ENCODE data around the gene TNFSF8. TPM values are rescaled to one million over a fixed set of nuclear protein-coding genes. Genes with fewer than 3 reads are reported as not detected.

TNFSF8 gene
- total RNA-seq, 1 donor from 2014 or later = not detected

DNA sequence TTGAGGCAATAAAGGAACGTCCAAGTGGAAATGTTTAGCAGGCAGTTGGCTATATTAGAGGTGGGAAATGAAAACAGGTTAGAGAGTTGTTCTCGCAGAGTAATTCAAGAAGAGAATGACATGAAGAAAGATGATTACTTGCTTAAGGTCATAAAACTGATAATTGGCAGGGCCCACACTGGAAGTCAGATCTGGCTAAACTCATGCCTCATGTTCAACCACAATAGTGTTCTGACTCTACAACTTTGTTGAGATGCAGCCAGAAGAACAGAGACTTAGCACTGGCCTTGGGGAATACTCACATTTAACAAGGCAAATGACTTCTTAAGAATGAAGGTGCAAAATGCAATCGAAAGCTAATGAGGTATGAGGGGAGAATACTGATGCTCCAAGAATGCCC is 27.2 kb upstream of the TNFSF8 start:
- no peaks in the 10 kb centered on the region for H3K4me1 Mint-ChIP-seq (ENCODE audit: low read depth)
- no peaks in the 10 kb centered on the region for H3K27me3 Mint-ChIP-seq
- TF ChIP-seq, protein P1, sequence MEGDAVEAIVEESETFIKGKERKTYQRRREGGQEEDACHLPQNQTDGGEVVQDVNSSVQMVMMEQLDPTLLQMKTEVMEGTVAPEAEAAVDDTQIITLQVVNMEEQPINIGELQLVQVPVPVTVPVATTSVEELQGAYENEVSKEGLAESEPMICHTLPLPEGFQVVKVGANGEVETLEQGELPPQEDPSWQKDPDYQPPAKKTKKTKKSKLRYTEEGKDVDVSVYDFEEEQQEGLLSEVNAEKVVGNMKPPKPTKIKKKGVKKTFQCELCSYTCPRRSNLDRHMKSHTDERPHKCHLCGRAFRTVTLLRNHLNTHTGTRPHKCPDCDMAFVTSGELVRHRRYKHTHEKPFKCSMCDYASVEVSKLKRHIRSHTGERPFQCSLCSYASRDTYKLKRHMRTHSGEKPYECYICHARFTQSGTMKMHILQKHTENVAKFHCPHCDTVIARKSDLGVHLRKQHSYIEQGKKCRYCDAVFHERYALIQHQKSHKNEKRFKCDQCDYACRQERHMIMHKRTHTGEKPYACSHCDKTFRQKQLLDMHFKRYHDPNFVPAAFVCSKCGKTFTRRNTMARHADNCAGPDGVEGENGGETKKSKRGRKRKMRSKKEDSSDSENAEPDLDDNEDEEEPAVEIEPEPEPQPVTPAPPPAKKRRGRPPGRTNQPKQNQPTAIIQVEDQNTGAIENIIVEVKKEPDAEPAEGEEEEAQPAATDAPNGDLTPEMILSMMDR (IDR thresholded peaks at IDR 0.05; ENCODE audit: unreplicated experiment) = no peak
- H3K9me3 Mint-ChIP-seq (ENCODE audit: low read depth) = peaks cover 31% of the 10 kb centered on the region
- peaks cover 1% of the 10 kb centered on the region for H3K36me3 Mint-ChIP-seq (ENCODE audit: insufficient read depth)
- H3K4me3 Mint-ChIP-seq (ENCODE audit: low read depth) = no peak overlapping the region
- no peak for DNase-seq (ENCODE audit: low spot score, unreplicated experiment)
- H3K27ac Mint-ChIP-seq = no peak overlapping the region

DNA sequence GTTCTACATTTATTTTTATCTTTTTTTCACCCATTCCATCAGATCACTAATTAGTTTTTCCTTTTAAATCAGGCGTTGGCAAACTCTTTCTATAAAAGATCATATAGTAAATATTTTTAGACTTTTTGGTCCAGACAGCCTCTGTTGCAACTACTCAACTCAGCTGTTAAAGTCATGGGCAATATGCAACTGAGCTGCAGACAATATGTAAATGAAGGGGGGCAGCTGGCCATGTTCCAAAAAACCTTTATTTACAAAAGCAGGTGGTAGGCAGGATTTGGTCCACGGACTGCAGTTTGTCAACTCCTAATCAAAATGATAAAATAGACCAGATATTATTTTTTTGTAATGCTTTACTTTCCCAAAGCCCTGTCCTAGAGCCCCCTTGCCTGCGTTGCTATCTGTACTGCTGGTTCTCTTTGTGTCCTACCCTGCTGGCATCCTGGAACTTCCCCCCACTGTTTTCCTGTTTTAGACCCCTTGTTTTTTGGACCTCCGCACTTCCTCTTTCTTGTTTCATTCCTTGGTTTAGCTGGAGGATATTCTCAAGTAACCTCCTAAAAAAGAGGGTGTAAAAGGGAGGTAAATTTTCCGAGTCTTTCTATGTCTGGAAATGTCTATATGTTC is 24.7 kb upstream of the TNFSF8 start:
- no peak for DNase-seq (ENCODE audit: low spot score, unreplicated experiment)
- no peaks in the 10 kb centered on the region for H3K4me1 Mint-ChIP-seq (ENCODE audit: low read depth)
- no peaks in the 10 kb centered on the region for H3K36me3 Mint-ChIP-seq (ENCODE audit: insufficient read depth)
- H3K27ac Mint-ChIP-seq = no peak overlapping the region
- TF ChIP-seq, protein P1 (IDR thresholded peaks at IDR 0.05; ENCODE audit: unreplicated experiment) = no peak
- H3K4me3 Mint-ChIP-seq (ENCODE audit: low read depth) = no peak overlapping the region
- no peaks in the 10 kb centered on the region for H3K27me3 Mint-ChIP-seq
- H3K9me3 Mint-ChIP-seq (ENCODE audit: low read depth) = peaks cover 11% of the 10 kb centered on the region

DNA sequence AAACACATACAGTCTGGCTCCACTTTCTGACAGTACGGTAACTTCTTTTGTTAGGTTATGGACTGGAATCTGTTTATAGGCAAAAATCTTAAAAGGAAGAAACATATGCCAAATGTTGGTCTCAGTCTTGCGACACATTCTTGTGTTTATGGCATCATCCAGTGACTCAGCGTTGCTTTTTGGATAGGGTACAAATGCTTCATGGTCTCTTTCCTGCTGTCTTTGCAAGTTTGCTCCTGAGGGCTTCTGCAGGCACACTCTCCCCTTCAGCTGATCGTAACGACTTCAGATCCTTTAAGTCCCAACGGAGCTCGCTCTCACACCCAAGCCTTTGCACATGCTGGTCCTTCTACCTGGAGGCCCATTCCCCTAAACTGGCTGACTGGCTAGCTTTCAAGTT is 23.6 kb upstream of the TNFSF8 start:
- H3K27ac Mint-ChIP-seq = no peak overlapping the region
- peaks cover 1% of the 10 kb centered on the region for H3K9me3 Mint-ChIP-seq (ENCODE audit: low read depth)
- no peaks in the 10 kb centered on the region for H3K4me1 Mint-ChIP-seq (ENCODE audit: low read depth)
- H3K4me3 Mint-ChIP-seq (ENCODE audit: low read depth) = no peak overlapping the region
- TF ChIP-seq, protein P1 (IDR thresholded peaks at IDR 0.05; ENCODE audit: unreplicated experiment) = no peak
- H3K36me3 Mint-ChIP-seq (ENCODE audit: insufficient read depth) = no peaks in the 10 kb centered on the region
- no peaks in the 10 kb centered on the region for H3K27me3 Mint-ChIP-seq
- no peak for DNase-seq (ENCODE audit: low spot score, unreplicated experiment)

DNA sequence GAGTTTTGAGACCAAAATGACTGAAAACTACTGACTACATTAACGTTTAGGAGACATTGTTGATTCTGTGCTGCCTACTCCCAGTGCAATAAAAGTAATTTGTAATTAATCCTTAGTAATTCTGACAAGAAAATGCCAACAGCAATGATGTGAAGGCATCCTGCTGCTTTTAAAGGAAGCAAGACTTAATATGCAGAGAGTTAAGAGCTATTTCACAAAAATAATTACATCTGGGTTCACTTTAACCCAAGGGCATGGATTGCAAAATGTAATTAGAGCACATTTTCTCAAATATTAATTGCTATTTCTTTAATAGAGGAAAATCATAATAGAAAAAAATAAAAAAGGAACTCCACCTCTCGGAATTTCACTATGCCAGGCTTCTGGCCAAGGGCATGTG is 22.7 kb upstream of the TNFSF8 start:
- no peaks in the 10 kb centered on the region for H3K36me3 Mint-ChIP-seq (ENCODE audit: insufficient read depth)
- H3K27ac Mint-ChIP-seq = no peak overlapping the region
- H3K4me3 Mint-ChIP-seq (ENCODE audit: low read depth) = no peak overlapping the region
- H3K4me1 Mint-ChIP-seq (ENCODE audit: low read depth) = no peaks in the 10 kb centered on the region
- no peak for DNase-seq (ENCODE audit: low spot score, unreplicated experiment)
- TF ChIP-seq, protein P1 (IDR thresholded peaks at IDR 0.05; ENCODE audit: unreplicated experiment) = no peak
- no peaks in the 10 kb centered on the region for H3K27me3 Mint-ChIP-seq
- H3K9me3 Mint-ChIP-seq (ENCODE audit: low read depth) = no peaks in the 10 kb centered on the region

DNA sequence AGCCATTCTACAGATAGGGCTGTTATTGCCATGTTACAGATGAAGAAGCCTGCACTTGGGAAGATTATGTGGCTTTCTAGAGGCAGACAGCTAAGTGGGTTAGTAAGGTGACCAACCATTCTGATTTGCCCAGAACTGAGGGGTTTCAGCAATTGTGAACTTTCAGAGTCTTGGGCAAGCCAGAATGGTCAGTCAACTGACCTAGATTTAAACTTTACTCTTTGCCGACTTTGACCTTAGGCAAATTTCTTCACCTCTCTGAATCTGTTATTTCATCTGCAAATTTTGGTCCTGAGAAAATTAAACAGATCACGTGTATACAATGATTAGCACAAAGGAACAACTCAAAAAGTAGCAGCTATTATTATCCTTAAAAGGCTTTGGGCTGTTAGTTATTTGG is 20.4 kb upstream of the TNFSF8 start:
- Mint-ChIP-seq H3K9me3 (ENCODE audit: low read depth) (no peaks in the 10 kb centered on the region), H3K36me3 (ENCODE audit: insufficient read depth) (no peaks in the 10 kb centered on the region), H3K27ac (no peak overlapping the region), H3K4me1 (ENCODE audit: low read depth) (no peaks in the 10 kb centered on the region), H3K4me3 (ENCODE audit: low read depth) (no peak overlapping the region), H3K27me3 (peaks cover 4% of the 10 kb centered on the region)
- no peak for DNase-seq (ENCODE audit: low spot score, unreplicated experiment)
- TF ChIP-seq, protein P1 (IDR thresholded peaks at IDR 0.05; ENCODE audit: unreplicated experiment) = no peak

Data from progenitor cell of endocrine pancreas (in vitro differentiated cells).